Forelimb muscle (tissue), 1 donor: ENCODE data around the gene HEXA. TPM values are rescaled to one million over a fixed set of nuclear protein-coding genes. Genes with fewer than 3 reads are reported as not detected.

Source experiments
- DNase-seq: peaks from one replicate; pipeline ENCODE4 v3.0.0-alpha.2; 2013; ENCODE audit warnings: low read depth
- polyA plus RNA-seq: library from polyadenylated mRNA; unstranded; fragments of 120-200 nt; gene quantifications from one replicate; pipeline ENCODE4 v1.2.1, GENCODE V29; 2013; ENCODE audit not compliant: insufficient read length

HEXA gene
- polyA plus RNA-seq, 1 donor: 42.6 TPM

GRCh38 chr15:72375501-72375845 lies 341 bp downstream of the HEXA start:
- DNase-seq: no peak

- DNase-seq: no peak
Observed at GRCh38 chr15:72372361-72372760, 3.5 kb downstream of the HEXA start.

GRCh38 chr15:72369964-72370363 lies 5.8 kb downstream of the HEXA start:
- no peak for DNase-seq

- DNase-seq: no peak
Observed at GRCh38 chr15:72368899-72369298, 6.9 kb downstream of the HEXA start.

- DNase-seq: no peak
Observed at GRCh38 chr15:72368325-72368724, 7.5 kb downstream of the HEXA start.

GRCh38 chr15:72365844-72366243 lies 10.0 kb downstream of the HEXA start:
- no peak for DNase-seq

- no peak for DNase-seq
Observed at GRCh38 chr15:72361176-72361575, 14.6 kb downstream of the HEXA start.

- no peak for DNase-seq
Observed at GRCh38 chr15:72358650-72359171, 17.1 kb downstream of the HEXA start.

- DNase-seq: no peak
Observed at GRCh38 chr15:72358121-72358520, 17.7 kb downstream of the HEXA start.

- DNase-seq: no peak
Observed at GRCh38 chr15:72354496-72354895, 21.3 kb downstream of the HEXA start.

- no peak for DNase-seq
Observed at GRCh38 chr15:72353266-72353665, 22.5 kb downstream of the HEXA start.

- DNase-seq: no peak
Observed at GRCh38 chr15:72345806-72346205, 30.0 kb downstream of the HEXA start.

GRCh38 chr15:72345280-72345679 lies 30.5 kb downstream of the HEXA start:
- DNase-seq: no peak

- DNase-seq: no peak
Observed at GRCh38 chr15:72344602-72345001, 31.2 kb downstream of the HEXA start.

GRCh38 chr15:72342385-72342784 lies 33.4 kb downstream of the HEXA start:
- DNase-seq: no peak

- DNase-seq: no peak
Observed at GRCh38 chr15:72341361-72341760, 34.5 kb downstream of the HEXA start.

- DNase-seq: no peak
Observed at GRCh38 chr15:72340366-72340765, 35.4 kb downstream of the HEXA start.

GRCh38 chr15:72339777-72340177 lies 36.0 kb downstream of the HEXA start:
- DNase-seq: no peak

- no peak for DNase-seq
Observed at GRCh38 chr15:72338617-72339321, 37.0 kb downstream of the HEXA start.

- no peak for DNase-seq
Observed at GRCh38 chr15:72338148-72338547, 37.7 kb downstream of the HEXA start.

GRCh38 chr15:72334842-72335241 lies 41.0 kb downstream of the HEXA start:
- no peak for DNase-seq

- DNase-seq: no peak
Observed at GRCh38 chr15:72331021-72331420, 44.8 kb downstream of the HEXA start.

GRCh38 chr15:72323752-72324151 lies 52.1 kb downstream of the HEXA start:
- DNase-seq: no peak
